Ishikawa (cell line): ENCODE results near the gene UACA.

Experiments
- CEBPB ChIP-seq: IDR thresholded peaks from 2 replicates; pipeline ENCODE4 v1.6.1; 2012
- EGR1 ChIP-seq: IDR thresholded peaks from 2 replicates; pipeline ENCODE4 v1.6.1; 2012
- EP300 ChIP-seq: IDR thresholded peaks from 2 replicates; pipeline ENCODE4 v1.6.1; 2012; ENCODE audit warnings: borderline replicate concordance
- RAD21 ChIP-seq: IDR thresholded peaks from 2 replicates; pipeline ENCODE4 v1.6.1; 2012; ENCODE audit warnings: low read depth
- REST ChIP-seq: IDR thresholded peaks from 2 replicates; pipeline ENCODE4 v1.6.1; 2012; ENCODE audit warnings: low read depth, mild to moderate bottlenecking
- YY1 ChIP-seq: IDR thresholded peaks from 2 replicates; pipeline ENCODE4 v1.6.1; 2012; ENCODE audit warnings: low read depth

GRCh38 chr15:70653426-70653825, 109.9 kb downstream of the UACA start:
- TF ChIP-seq EP300: no peak
- no peak for TF ChIP-seq REST
- TF ChIP-seq RAD21: no peak
- no peak for TF ChIP-seq CEBPB
- TF ChIP-seq EGR1: no peak
- no peak for TF ChIP-seq YY1
